SKM-1 (cell line): ENCODE data around the gene FMN2.

Experiments
- DNase-seq: peaks from one replicate; lab custom pipeline; 2025; ENCODE audit not compliant: unreplicated experiment; lab: John Stamatoyannopoulos, UW

The FMN2 gene

DNA sequence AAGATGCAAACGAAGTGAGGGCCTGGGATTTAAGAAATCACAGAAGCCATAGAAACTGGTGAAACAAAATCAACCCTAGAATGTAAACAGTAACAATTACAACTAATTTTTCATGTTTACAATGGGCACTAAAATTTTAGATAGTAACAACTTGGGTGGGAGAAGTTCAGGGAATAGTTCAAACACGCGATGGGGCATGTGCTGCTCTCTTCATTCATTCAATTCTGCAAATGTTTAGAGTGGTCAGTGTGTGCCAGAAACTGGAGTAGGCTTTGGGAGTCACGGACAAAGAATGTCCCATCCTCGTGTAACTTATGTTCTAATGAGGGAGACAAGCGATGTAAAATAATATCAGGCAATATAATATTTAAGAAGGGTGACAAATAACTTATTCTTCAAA is 386.9 kb downstream of the FMN2 start:
- DNase-seq, result no peak

DNA sequence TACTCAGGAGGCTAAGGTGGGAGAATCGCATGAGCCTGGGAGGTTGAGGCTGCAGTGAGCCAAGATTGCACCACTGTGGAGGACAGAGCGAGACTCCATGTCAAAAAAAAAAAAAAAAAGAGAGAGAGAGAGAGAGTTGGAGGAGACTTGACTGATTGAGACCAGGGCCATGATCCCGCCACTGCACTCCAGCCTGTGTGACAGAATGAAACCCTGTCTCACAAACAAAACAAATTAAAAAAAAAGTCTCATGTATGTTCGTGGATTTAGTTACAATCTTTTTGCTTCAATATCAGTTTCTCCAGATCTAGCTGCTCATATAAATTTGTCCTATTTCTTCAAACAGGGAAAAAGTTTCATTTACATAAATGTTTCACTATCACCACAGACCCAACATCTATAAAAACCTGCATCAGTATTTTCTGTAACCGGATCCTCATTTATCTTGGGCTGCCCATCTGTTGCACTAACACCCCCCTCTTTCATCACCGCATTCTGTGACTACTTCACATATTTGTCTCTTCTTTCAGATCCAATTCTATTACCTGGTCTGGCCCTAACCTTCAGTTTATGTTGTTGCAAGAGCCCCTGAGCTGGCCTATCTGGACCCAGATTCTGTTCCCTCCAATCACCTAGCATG is 393.2 kb downstream of the FMN2 start:
- DNase-seq, result no peak

DNA sequence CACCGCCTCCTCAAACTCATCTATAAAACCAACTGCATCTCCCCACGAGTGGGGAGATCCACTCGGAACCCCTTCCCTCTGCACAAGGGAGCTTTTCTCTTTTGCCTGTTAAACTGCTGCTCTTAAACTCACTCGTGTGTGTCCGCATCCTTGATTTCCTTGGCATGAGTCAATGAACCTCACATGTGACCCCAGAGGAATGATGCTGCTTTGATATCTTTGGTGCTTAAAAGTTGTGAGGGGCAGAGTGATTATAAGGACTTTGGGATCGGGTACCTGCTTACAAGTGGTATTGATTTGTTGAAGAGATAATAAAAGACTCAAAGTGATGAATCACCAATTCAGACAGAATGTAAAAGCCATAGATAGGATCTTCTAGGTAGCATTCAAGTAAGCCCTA is 394.9 kb downstream of the FMN2 start:
- DNase-seq, result no peak

DNA sequence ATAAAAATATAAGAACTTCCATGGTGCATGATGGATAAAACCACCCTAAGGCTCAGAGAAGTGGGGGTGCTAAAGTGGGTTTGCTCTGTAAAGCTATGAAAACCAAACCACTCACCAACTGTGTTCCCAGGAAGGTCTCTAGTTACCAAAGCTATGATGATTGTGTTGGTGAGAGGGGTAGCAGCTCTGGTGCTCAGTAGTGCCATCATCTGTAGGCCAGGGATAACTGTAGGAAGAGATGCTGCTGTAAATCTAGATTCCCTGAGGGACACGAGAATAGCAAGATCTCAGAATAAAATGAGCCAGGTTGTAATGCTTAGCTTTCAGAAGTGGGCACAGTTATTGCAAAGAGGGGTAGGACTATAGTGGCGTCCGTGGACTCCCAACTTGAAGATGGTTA is 395.8 kb downstream of the FMN2 start:
- no peak for DNase-seq

DNA sequence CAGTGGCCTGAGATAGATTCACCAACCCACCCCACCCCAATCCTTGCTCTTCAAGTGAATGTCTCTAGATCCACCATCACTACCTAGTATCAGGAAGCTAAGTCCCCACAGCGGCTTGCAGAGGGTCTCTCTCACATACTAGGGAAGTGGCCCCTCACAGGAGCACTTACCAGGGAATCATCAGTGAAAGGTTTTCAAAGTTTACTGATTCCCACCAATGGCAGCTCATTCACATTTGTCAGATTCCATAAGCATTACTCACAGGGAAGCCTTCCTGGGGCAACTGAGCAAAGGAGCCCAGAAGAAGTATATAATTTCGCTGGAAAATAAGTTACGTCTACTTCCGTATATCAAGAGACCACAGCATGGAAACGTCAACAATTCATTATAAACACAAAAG is 399.5 kb downstream of the FMN2 start:
- DNase-seq, result no peak

DNA sequence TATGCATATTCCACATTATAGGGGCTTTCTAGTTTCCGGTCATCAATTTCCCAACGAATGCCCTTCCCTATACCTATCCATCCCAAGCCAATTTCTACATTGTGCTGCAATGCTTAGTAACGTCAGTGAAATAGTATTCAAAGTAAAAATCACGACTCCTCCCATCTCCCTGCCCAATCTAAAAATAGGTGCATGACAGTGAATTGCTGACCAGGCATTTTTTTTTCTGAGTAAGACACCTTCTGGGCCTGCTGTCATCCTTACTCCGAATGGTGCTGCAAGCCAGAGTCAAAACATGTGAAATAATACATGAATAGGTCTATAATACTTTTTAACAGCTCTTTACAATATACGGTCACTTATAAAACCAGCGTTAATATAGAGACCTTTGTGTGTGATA is 400.1 kb downstream of the FMN2 start:
- no peak for DNase-seq

DNA sequence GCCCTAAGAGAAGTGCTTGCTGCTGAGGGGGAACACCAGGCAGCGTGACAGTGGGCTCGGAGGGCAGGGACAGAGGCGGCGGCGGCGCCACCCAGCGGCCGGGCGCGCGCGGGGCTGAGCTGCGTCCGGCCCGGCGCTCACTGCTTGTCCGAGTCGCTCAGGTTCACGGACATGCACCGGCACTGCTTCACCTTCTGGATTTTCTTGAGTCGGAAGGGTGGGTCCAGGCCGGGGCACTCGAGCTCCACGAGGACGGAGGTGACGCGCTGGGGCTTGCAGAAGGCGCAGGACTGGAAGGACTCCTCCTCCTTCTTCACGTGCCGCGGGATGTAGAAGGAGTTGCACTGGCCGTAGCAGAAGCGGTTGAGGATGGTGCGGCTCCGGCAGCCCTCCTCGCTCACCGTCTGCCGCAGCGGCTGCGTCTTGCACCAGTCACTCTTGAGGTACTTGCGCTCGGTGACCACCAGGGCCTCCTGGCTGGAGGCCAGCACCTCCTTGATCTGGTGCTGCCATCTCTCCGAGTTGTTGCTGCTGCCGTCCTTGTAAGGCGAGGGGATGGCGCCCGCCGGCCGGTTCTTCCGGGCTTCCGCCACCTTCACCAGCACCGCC is 401.3 kb downstream of the FMN2 start:
- DNase-seq, result no peak

DNA sequence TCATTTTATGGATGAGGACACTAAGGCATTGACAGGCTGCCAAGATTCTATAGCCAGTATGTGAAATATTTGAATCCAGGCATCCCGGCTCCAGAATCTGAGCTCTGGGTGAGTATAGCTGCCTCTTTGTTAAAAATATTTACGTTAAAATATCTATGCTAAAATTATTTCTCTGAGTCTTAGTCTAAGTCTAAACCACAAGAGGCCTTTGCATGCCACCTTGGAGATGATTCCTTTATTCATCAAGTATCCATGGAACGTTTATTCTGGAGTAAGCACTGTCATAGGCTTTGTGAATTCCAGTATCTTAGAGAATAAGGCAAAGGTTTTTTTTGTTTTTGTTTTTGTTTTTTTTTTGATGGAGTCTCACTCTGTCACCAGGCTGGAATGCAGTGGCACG is 403.9 kb downstream of the FMN2 start:
- no peak for DNase-seq

DNA sequence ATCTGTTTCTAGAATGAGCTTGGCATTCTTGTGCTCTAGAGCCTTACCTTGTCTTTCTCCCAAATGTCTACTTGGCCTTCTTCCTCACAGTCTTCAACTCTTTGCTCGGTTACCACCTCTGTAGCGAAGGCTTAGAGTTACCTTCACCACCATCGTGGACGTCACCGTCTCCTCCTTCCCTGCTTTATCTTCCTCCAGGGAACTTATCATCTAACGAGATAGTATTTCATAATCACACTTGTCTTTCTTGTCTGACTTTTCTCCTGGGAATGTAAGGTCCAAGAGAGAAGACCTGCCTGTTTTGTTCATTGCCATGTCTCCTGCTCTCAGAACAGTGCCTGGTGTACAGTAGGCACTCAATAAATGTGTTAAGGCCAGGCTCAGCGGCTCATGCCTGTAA is 404.7 kb downstream of the FMN2 start:
- no peak for DNase-seq

DNA sequence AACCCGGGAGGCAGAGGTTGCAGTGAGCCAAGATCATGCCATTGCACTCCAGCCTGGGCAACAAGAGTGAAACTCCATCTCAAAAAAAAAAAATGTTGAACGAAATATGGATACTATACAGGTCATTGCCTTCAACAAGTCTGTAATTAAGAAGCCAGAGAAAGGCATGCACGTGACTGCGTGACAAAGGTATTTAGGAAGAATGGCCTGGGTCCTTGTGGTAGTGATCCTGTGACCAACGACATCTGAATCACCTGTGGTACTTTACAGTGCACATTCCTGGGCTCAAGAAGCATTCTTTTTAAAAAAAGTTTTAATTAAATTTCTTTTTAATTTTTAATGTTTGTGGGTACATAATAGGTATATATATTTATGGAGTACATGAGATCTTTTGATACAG is 405.3 kb downstream of the FMN2 start:
- no peak for DNase-seq

DNA sequence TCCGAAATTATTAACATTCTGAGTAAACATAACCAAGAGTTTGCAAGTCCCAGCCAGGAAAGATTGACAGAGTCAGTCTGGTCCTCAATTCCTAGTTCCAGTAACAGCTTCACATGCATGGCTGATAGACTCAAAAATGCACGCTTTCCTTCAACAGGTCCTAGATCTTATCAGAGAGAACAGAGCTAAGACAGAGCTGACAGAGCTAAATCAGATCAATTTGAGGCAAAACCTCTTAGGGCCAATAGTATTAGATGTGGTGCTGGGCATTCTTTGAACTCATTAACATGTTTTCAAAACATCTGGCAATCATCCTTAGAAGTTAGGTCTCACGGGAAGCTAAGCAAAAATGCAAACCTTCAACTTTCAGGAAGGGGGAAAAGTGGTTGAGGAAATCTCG is 406.2 kb downstream of the FMN2 start:
- DNase-seq, result no peak

DNA sequence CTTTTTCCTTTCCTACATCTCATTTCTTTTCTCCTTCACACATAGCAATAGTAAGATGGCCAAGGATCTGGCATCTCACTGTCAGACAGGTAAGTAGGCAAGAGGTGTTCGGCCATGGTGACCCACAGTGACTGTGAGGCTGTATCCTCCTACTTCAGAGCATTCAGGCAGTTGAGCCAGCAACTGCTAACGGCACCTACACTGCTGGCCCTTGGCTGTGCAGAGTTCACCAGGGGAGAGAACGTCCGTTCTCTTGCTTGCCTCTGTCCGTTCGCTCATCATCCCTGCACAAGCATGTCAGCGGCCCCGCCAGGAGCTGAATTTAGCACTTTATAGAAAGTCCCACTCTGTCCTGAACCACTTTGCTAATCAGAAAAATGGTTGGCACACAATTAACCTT is 406.7 kb downstream of the FMN2 start:
- no peak for DNase-seq

DNA sequence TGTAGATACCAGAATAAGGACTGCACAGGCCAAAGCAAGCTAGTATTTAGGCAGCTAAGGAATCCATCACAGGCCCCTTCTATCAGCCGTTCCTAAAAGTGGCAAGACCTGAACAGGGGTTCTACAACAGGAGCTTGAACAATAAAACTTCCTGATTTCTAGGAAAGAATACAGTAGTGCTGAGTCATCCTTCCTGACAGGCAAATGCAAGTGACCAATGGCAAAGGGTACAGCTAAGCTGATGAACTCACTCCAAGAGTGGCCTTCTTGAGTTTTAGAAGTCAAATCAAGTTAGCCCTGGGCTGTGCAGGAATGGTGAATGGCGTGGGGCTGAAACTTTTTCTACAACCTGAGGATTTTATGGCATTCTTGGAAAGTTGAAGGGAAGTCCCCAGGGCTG is 407.3 kb downstream of the FMN2 start:
- DNase-seq, result no peak

DNA sequence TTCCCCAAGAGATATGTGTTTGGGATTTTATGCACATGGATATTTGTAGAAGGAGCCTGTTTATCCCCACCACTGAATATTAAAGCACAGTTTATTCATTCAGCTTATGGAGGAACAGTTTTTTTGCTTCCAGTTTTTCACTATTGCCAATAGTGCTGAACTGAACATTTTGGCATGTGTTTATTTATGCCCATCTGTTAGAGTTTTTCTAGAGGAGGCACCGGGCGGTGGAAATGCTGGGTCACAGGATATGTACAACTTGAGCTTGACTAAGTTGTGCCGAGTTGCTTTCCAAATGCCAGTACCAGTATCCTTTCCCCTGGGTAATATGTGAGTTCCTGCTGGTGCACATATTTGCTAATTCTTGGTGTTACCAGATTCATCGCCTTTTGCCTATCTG is 409.0 kb downstream of the FMN2 start:
- DNase-seq, result no peak

DNA sequence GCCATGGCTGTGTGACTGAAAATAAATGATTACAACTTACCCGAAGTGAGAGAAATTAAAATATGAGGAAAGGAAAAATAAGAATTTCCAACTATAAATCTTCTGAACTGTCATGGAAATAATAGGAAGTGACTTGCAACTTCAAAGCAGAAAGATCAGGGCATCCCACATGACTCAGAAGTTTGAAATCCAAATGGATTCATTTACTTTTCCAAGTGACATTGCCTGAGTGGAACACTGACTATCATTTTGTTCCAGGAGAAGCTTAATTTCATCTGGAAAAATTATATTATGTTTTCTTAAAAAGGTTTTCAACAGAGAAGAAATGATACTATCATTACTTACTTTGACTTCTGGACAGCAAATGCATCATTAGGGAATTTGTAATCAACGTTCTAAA is 409.4 kb downstream of the FMN2 start:
- DNase-seq, result no peak

DNA sequence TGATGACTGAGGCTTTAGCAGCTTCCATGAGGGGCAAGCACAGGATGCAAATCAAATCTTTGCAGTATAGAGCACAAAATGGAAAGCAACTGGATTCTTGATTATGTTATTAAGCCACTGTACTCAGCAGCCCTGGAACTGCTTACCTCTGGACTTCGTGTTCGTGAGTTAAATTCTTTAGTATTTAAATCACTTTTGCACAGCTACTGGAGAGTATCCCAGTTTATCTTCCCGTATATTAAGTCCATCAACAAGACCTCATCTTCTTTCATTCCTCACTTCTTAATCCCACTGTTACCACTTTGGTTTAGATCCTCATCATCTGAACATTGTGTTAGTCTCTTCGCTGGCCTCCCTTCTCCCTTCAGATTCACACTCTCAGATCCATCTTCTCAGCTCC is 411.4 kb downstream of the FMN2 start:
- DNase-seq, result no peak

DNA sequence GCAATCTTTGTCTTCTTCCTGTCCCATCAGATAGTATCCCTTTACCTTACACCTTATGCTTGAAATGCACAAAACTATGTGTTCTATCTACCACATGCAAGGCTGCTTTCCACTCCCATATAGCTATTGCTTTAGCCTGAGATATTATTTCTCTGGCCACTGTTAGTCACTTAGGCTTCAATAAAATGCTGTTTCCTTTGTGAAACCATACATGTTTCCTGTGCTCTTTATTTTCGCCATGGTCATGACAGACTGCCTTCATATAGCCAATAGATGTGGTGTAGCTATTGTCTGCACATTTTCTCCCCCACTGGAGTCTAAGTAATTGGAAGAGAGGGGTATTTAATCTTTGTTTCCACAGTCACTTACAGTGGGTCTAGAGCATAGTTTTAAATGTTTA is 411.9 kb downstream of the FMN2 start:
- DNase-seq, result no peak

DNA sequence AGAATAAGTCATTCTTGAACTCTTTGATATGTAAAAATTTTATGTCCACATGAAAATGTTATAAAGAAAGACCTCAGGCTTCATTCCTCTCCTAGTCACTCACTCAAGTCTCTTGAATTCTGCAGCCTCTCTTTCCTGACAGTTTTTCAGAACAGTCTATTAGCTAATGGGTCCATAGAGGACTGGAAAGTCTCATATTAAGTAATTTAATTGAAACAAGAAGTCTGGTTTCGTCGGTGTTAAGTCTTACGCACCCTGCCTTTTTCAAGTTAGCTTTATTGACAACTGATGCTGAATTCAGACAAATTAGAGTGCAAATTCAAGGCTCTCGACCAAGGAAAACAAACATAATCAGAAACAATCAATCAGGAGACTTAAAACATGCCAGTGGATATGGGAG is 414.5 kb downstream of the FMN2 start:
- no peak for DNase-seq

DNA sequence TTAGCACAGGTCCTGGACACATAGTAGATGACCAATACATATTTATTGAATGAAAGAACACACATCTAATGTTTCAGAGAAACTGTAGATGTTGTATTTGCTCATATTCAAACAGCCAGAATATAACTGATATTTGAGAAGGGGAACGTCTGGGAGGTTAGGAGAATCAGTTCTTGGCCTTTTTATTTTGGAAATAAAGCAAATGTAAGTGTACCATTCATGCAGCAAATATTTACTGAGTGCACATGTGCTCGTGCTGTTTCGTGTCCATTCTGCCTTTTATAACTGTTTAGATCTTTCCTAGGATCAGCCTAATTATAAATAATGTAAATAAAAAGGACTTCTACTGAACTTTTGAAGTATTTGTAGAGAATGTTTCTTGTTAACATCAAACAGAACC is 416.5 kb downstream of the FMN2 start:
- DNase-seq, result no peak

DNA sequence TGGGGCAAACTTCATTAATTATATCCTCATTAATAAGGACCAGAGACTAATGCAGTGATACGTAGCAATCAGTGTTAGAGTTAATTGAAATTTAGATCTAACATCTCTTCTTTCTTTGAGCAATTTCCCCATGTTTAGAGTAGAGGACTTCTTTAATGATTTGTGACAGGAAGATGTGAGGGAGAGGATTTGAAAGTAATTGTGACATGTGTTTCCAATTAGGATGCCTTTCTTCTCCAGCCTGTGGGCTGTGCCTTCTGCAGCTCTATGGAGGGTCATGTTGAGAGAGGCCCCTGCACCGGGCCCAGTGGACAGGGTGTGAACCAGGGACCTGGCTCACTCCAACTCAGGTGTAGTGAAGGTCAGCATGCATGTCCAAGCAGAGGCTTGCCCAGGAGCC is 417.3 kb downstream of the FMN2 start:
- DNase-seq, result no peak

DNA sequence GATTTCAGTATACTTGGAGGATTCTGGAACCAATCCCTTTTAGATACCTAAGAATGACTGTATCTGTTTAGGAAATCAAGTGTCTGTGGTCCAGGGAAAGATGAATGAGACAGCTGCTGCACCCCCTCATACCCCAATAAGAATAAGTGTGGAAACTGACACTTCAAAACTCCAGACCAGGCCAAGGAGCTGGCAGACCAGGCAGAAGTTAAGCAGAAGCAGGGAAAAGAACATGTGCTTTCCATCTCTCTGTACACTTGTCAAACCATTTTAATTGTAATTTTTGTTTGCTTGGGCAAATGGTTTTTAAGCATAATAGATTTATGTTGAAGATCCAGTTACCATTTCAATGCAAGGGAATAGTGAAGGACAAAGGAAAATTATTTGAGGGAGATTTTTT is 420.1 kb downstream of the FMN2 start:
- no peak for DNase-seq

DNA sequence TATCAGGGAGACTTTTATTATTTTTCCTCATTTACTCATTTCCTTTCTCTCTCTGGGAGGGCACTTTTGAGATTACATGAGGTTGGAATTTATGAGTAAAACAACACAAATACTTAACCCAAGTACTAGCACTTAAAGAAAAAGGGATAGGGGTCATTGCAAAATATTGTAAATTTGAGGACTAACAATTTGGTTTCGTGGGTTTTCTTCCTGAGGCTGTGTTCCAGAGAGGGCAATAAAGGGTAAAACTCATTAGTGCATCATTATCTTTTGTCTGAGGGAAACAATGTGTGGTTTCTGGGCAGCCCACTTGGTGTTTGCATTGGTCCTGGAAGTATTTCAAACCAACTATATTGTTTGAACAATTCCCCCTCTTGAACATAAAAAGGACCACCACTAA is 423.8 kb downstream of the FMN2 start:
- DNase-seq, result no peak

DNA sequence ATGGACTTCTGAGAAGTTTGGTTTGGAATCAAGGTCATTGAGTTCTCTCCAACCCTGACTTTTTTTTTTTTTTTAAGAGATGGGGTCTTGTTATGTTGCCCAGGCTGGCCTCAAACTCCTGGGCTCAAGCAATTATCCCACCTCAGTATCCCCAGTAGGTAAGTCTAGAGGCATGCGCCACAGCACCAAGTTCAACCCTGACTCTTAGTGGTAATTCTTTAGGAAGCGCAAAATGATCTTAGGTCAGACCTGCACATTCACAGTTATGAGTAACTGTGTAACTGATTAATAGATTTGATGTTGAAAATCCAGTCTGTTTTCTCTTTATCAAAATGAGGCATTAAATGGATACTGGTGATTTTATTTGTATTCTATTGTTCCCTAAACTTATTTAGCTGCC is 424.4 kb downstream of the FMN2 start:
- no peak for DNase-seq
